Astrocyte (in vitro differentiated cells and primary cell): Measurements from ENCODE around the gene RIMOC1.

Experiments
- CTCF ChIP-seq: IDR thresholded peaks from 2 replicates; pipeline ENCODE4 v1.5.1; 2011; ENCODE audit warnings: low read depth, mild to moderate bottlenecking, inconsistent platforms, low read length, moderate library complexity; ENCODE audit not compliant: insufficient read depth
- EZH2 ChIP-seq: IDR thresholded peaks from 2 replicates; pipeline ENCODE4 v1.6.1; 2012; ENCODE audit warnings: mild to moderate bottlenecking, low read length, inconsistent platforms; ENCODE audit not compliant: insufficient read depth

GRCh38 chr5:41857989-41858388, 46.2 kb upstream of the RIMOC1 start:
- TF ChIP-seq EZH2 (no peak), CTCF (no peak)
